MCF 10A (cell line): ENCODE results near the gene ACVR2B. TPM values are rescaled to one million over a fixed set of nuclear protein-coding genes. Genes with fewer than 3 reads are reported as not detected.

Experiments
- BruUV-seq: library from RNA; stranded (reverse); fragments of 400-500 nt; replicated peaks from 2 replicates; lab custom pipeline; 2021; lab: Mats Ljungman, UMichigan
- CTCF ChIA-PET: fragments of 300-600 bp; sonication (Branson Sonifier 250); formaldehyde crosslinking; extraction: SDS; loops from one replicate; lab custom pipeline; 2021; ENCODE audit warnings: antibody characterized with exemption, inconsistent platforms; lab: Yijun Ruan, JAX
- POLR2A ChIA-PET: fragments of 300-600, 350-650 bp; sonication (Branson Sonifier 250); formaldehyde crosslinking; extraction: SDS; loops from one replicate; lab custom pipeline; 2020; ENCODE audit warnings: antibody characterized with exemption, inconsistent platforms; lab: Yijun Ruan, JAX
- DNase-seq: peaks from one replicate; pipeline ENCODE4 v3.0.0-alpha.2; 2018; ENCODE audit not compliant: unreplicated experiment
- H3K27ac Mint-ChIP-seq: one replicate; pipeline ENCODE4 v1.8.0; 2022; ENCODE audit warnings: mild to moderate bottlenecking, low read depth, mixed read lengths; ENCODE audit not compliant: unreplicated experiment
- H3K27me3 Mint-ChIP-seq: one replicate; pipeline ENCODE4 v1.8.0; 2022; ENCODE audit warnings: mixed read lengths; ENCODE audit not compliant: insufficient read depth, unreplicated experiment
- H3K36me3 Mint-ChIP-seq: one replicate; pipeline ENCODE4 v1.8.0; 2022; ENCODE audit warnings: mild to moderate bottlenecking, moderate library complexity, mixed read lengths; ENCODE audit not compliant: insufficient read depth, unreplicated experiment
- H3K4me1 Mint-ChIP-seq: one replicate; pipeline ENCODE4 v1.8.0; 2022; ENCODE audit warnings: mixed read lengths; ENCODE audit not compliant: insufficient read depth, unreplicated experiment
- H3K4me3 Mint-ChIP-seq: one replicate; pipeline ENCODE4 v1.8.0; 2022; ENCODE audit warnings: mild to moderate bottlenecking, moderate library complexity, mixed read lengths; ENCODE audit not compliant: unreplicated experiment
- H3K9me3 Mint-ChIP-seq: one replicate; pipeline ENCODE4 v1.8.0; 2022; ENCODE audit warnings: mixed read lengths; ENCODE audit not compliant: unreplicated experiment
- CTCF ChIP-seq: fragments of 200-600 bp; IDR thresholded peaks from one replicate; pipeline ENCODE4 v1.8.0; 2022; ENCODE audit warnings: antibody characterized with exemption, mild to moderate bottlenecking; ENCODE audit not compliant: unreplicated experiment
- intact Hi-C: fragments of 100-400 bp; cut with micrococcal nuclease; formaldehyde crosslinking; loops from 2 replicates; pipeline ENCODE4 v1.14.1; 2022
- total RNA-seq: library from RNA; stranded (reverse); gene quantifications from 2 replicates; pipeline ENCODE4 v1.2.3, GENCODE V29; 2022

Gene ACVR2B
- total RNA-seq, 1 experiment from 2014 or later: 3.6 TPM

- no TSS peak for BruUV-seq
- peaks cover 48% of the 10 kb centered on the region for H3K36me3 Mint-ChIP-seq
- no peaks in the 10 kb centered on the region for H3K9me3 Mint-ChIP-seq
- TF ChIP-seq CTCF: no peak
- H3K4me3 Mint-ChIP-seq: no peak overlapping the region
- H3K4me1 Mint-ChIP-seq: no peaks in the 10 kb centered on the region
- H3K27ac Mint-ChIP-seq: no peak overlapping the region
- POLR2A ChIA-PET: no interaction called here
- intact Hi-C loops: no loop called here
- DNase-seq: no peak
- no peaks in the 10 kb centered on the region for H3K27me3 Mint-ChIP-seq
- CTCF ChIA-PET: interaction anchor here (0.5 to 2.5 kb wide), 3 partner anchors 10 to 483 kb away, joined by 5 to 16 read pairs (median 8); no protein-coding TSS in a partner anchor
Observed at GRCh38 chr3:38507120-38507519, 53.4 kb downstream of the ACVR2B start.

- Mint-ChIP-seq H3K9me3 (no peaks in the 10 kb centered on the region), H3K27ac (no peak overlapping the region), H3K27me3 (no peaks in the 10 kb centered on the region), H3K36me3 (peaks cover 52% of the 10 kb centered on the region), H3K4me3 (no peak overlapping the region), H3K4me1 (no peaks in the 10 kb centered on the region)
- DNase-seq: no peak
- intact Hi-C loops: no loop called here
- POLR2A ChIA-PET: no interaction called here
- no TSS peak for BruUV-seq
- no peak for TF ChIP-seq CTCF
- CTCF ChIA-PET: interaction anchor here (0.5 to 4.5 kb wide), 5 partner anchors 11 to 490 kb away, joined by 3 to 26 read pairs (median 5); partner anchors contain the start of gene EXOG
Observed at GRCh38 chr3:38509732-38510131, 56.0 kb downstream of the ACVR2B start.

GRCh38 chr3:38510631-38511030 lies 56.9 kb downstream of the ACVR2B start:
- DNase-seq: no peak
- Mint-ChIP-seq H3K27me3 (no peaks in the 10 kb centered on the region), H3K4me3 (no peak overlapping the region), H3K9me3 (no peaks in the 10 kb centered on the region), H3K36me3 (peaks cover 53% of the 10 kb centered on the region), H3K4me1 (no peaks in the 10 kb centered on the region), H3K27ac (no peak overlapping the region)
- POLR2A ChIA-PET: no interaction called here
- TF ChIP-seq CTCF: no peak
- CTCF ChIA-PET: interaction anchor here (1.7 to 4.5 kb wide), 3 partner anchors 10 to 490 kb away, joined by 8 to 26 read pairs (median 12); partner anchors contain the start of gene EXOG
- no TSS peak for BruUV-seq
- intact Hi-C loops: no loop called here

GRCh38 chr3:38511546-38511945 lies 57.9 kb downstream of the ACVR2B start:
- H3K27ac Mint-ChIP-seq: no peak overlapping the region
- no peaks in the 10 kb centered on the region for H3K9me3 Mint-ChIP-seq
- no peak overlapping the region for H3K4me3 Mint-ChIP-seq
- intact Hi-C loops: no loop called here
- DNase-seq: no peak
- no TSS peak for BruUV-seq
- no peak for TF ChIP-seq CTCF
- H3K4me1 Mint-ChIP-seq: no peaks in the 10 kb centered on the region
- POLR2A ChIA-PET: no interaction called here
- CTCF ChIA-PET: interaction anchor here (0.6 to 4.5 kb wide), 4 partner anchors 10 to 489 kb away, joined by 6 to 26 read pairs (median 10); partner anchors contain the start of gene EXOG
- H3K27me3 Mint-ChIP-seq: no peaks in the 10 kb centered on the region
- peaks cover 52% of the 10 kb centered on the region for H3K36me3 Mint-ChIP-seq
